Measurements from ENCODE around the gene CDCP1. TPM values are rescaled to one million over a fixed set of nuclear protein-coding genes. Genes with fewer than 3 reads are reported as not detected.

CDCP1 gene
- total RNA-seq, 2 experiments from 2014 or later = 1.7 to 1.8 TPM

GRCh38 chr3:45034612-45035252 is 111.4 kb downstream of the CDCP1 start:
- ATAC-seq (ENCODE audit: poor library complexity) = no peak
- Mint-ChIP-seq H3K27ac (no peak overlapping the region), H3K9me3 (no peaks in the 10 kb centered on the region), H3K27me3 (peaks cover 62% of the 10 kb centered on the region), H3K36me3 (ENCODE audit: low read depth) (no peaks in the 10 kb centered on the region), H3K4me3 (peak overlapping the region; percentile 53), H3K4me1 (ENCODE audit: low read depth) (peaks cover 36% of the 10 kb centered on the region)
- DNase-seq = peak in 7 of 14 experiments; percentile 19 to 52 (median 33)
- no peak overlapping the region for H3K27ac ChIP-seq (ENCODE audit: low read depth in 1 of 2, low read length in 2 of 2)
- ChIA-PET CTCF (interaction anchor here (0.7 kb wide), 1 partner anchor 21 kb away, joined by 3 read pairs; no protein-coding TSS in a partner anchor), POLR2A (interaction anchor here (0.8 to 1.3 kb wide), 2 partner anchors 14 to 42 kb away, joined by 3 read pairs; no protein-coding TSS in a partner anchor)
- no peaks in the 10 kb centered on the region for H3K9me3 ChIP-seq (ENCODE audit: control insufficient read depth in 1 of 2, insufficient read depth in 1 of 2, low read length in 2 of 2)
- peaks cover 3 to 8% of the 10 kb centered on the region in 2 experiments for H3K27me3 ChIP-seq (ENCODE audit: control insufficient read depth in 1 of 2, insufficient read depth in 2 of 2, low read length in 2 of 2)
- no peak for TF ChIP-seq CTCF (IDR thresholded peaks at IDR 0.05)
- H3K4me3 ChIP-seq (ENCODE audit: low read length) = no peak overlapping the region
- peaks cover 34% of the 10 kb centered on the region for H3K4me1 ChIP-seq (ENCODE audit: insufficient read depth, low read length)
- H3K36me3 ChIP-seq (ENCODE audit: insufficient read depth, low read length) = no peaks in the 10 kb centered on the region
- intact Hi-C loops (cut with DNase I, micrococcal nuclease) = loop anchor here in 1 of 2 experiments (1.0 to 10.0 kb wide), 4 partner anchors 14 to 1040 kb away; partner anchors contain the start of gene LIMD1

GRCh38 chr3:45033791-45034190 is 112.4 kb downstream of the CDCP1 start:
- POLR2A ChIA-PET = no interaction called here
- intact Hi-C loops (cut with DNase I, micrococcal nuclease) = loop anchor here in 1 of 2 experiments (1.0 to 10.0 kb wide), 2 partner anchors 13 to 1041 kb away; no protein-coding TSS in a partner anchor
- H3K9me3 ChIP-seq (ENCODE audit: control insufficient read depth in 1 of 2, insufficient read depth in 1 of 2, low read length in 2 of 2) = no peaks in the 10 kb centered on the region
- no peak overlapping the region for H3K4me3 ChIP-seq (ENCODE audit: low read length)
- H3K27ac Mint-ChIP-seq = no peak overlapping the region
- H3K36me3 Mint-ChIP-seq (ENCODE audit: low read depth) = no peaks in the 10 kb centered on the region
- H3K4me3 Mint-ChIP-seq = no peak overlapping the region
- H3K27me3 Mint-ChIP-seq = peaks cover 62% of the 10 kb centered on the region
- TF ChIP-seq CTCF (IDR thresholded peaks at IDR 0.05) = no peak
- peaks cover 34% of the 10 kb centered on the region for H3K4me1 ChIP-seq (ENCODE audit: insufficient read depth, low read length)
- DNase-seq (peak in 1 of 14 experiments; percentile 15), ATAC-seq (ENCODE audit: poor library complexity) (no peak)
- CTCF ChIA-PET = no interaction called here
- H3K27me3 ChIP-seq (ENCODE audit: control insufficient read depth in 1 of 2, insufficient read depth in 2 of 2, low read length in 2 of 2) = peaks cover 3 to 8% of the 10 kb centered on the region in 2 experiments
- no peak overlapping the region for H3K27ac ChIP-seq (ENCODE audit: low read depth in 1 of 2, low read length in 2 of 2)
- H3K9me3 Mint-ChIP-seq = no peaks in the 10 kb centered on the region
- H3K36me3 ChIP-seq (ENCODE audit: insufficient read depth, low read length) = no peaks in the 10 kb centered on the region
- H3K4me1 Mint-ChIP-seq (ENCODE audit: low read depth) = peaks cover 36% of the 10 kb centered on the region

Other genes starting within 250 kb of the CDCP1 start
- 10 to 100 TPM; 34.4 to 34.6 TPM for gene ZDHHC3, start 170.2 kb downstream of the CDCP1 start, total RNA-seq
- gene EXOSC7, start 170.1 kb downstream of the CDCP1 start, total RNA-seq = 10 to 100 TPM; 28.1 to 28.4 TPM
- gene CLEC3B, start 120.1 kb downstream of the CDCP1 start, total RNA-seq = under 1 TPM; 0.34 to 0.36 TPM
- not detected for gene TMEM158, start 79.9 kb upstream of the CDCP1 start, total RNA-seq
- gene LARS2, start 242.2 kb upstream of the CDCP1 start, total RNA-seq = 10 to 100 TPM; 16.6 to 17.7 TPM